GM19239 (cell line): Measurements from ENCODE around the gene PDIA2.

Experiments used
- DNase-seq: peaks from one replicate; pipeline ENCODE4 v3.0.0; 2011; ENCODE audit warnings: low spot score; ENCODE audit not compliant: insufficient read length
- FAIRE-seq: peaks from 2 replicates; lab custom pipeline; 2011; peaks lifted over from hg19 to GRCh38; lab: Jason Lieb, UNC

Gene PDIA2

GRCh38 chr16:290681-291405, 7.9 kb downstream of the PDIA2 start:
- FAIRE-seq, result no peak
- DNase-seq, result no peak

GRCh38 chr16:291539-291938, 8.6 kb downstream of the PDIA2 start:
- FAIRE-seq, result no peak
- no peak for DNase-seq

GRCh38 chr16:293043-293775, 10.2 kb downstream of the PDIA2 start:
- no peak for DNase-seq
- no peak for FAIRE-seq

- DNase-seq, result no peak
- FAIRE-seq, result no peak
Measured at GRCh38 chr16:296276-296675, 13.3 kb downstream of the PDIA2 start.

- DNase-seq, result no peak
Measured at GRCh38 chr16:296806-297510, 14.0 kb downstream of the PDIA2 start.

GRCh38 chr16:297832-298231, 14.9 kb downstream of the PDIA2 start:
- DNase-seq (no peak), FAIRE-seq (no peak)

More at GRCh38 chr16:296806-297510, 14.0 kb downstream of the PDIA2 start:
- FAIRE-seq, result no peak

GRCh38 chr16:301235-301634, 18.3 kb downstream of the PDIA2 start:
- no peak for FAIRE-seq

GRCh38 chr16:301950-302349, 19.0 kb downstream of the PDIA2 start:
- DNase-seq (no peak), FAIRE-seq (no peak)

More at GRCh38 chr16:301235-301634, 18.3 kb downstream of the PDIA2 start:
- no peak for DNase-seq

GRCh38 chr16:303760-304505, 21.0 kb downstream of the PDIA2 start:
- DNase-seq (no peak), FAIRE-seq (no peak)

- no peak for DNase-seq
- no peak for FAIRE-seq
Measured at GRCh38 chr16:305916-306626, 23.1 kb downstream of the PDIA2 start.

- DNase-seq, result no peak
- FAIRE-seq, result no peak
Measured at GRCh38 chr16:306911-307370, 24.0 kb downstream of the PDIA2 start.

- no peak for DNase-seq
- no peak for FAIRE-seq
Measured at GRCh38 chr16:307691-308312, 24.8 kb downstream of the PDIA2 start.

GRCh38 chr16:309476-309875, 26.5 kb downstream of the PDIA2 start:
- FAIRE-seq, result no peak
- DNase-seq, result no peak

GRCh38 chr16:311725-312124, 28.8 kb downstream of the PDIA2 start:
- no peak for FAIRE-seq

GRCh38 chr16:314351-314750, 31.4 kb downstream of the PDIA2 start:
- FAIRE-seq (no peak), DNase-seq (no peak)

More at GRCh38 chr16:311725-312124, 28.8 kb downstream of the PDIA2 start:
- DNase-seq, result no peak

GRCh38 chr16:314795-315299, 31.9 kb downstream of the PDIA2 start:
- DNase-seq (no peak), FAIRE-seq (no peak)

- FAIRE-seq, result no peak
- DNase-seq, result no peak
Measured at GRCh38 chr16:316741-317464, 33.9 kb downstream of the PDIA2 start.

GRCh38 chr16:317583-317982, 34.6 kb downstream of the PDIA2 start:
- FAIRE-seq, result no peak

More at GRCh38 chr16:317583-317982, 34.6 kb downstream of the PDIA2 start:
- no peak for DNase-seq
